ENCODE measurements around the gene TAF15.
A peak's percentile ranks its signal among the peaks of the same experiment; 100 is the strongest.

The TAF15 gene

GRCh38 chr17:35808962-35809854, at the start of gene TAF15:
TSS of gene TAF15 (plus strand) at chr17:35809484. CDS start at chr17:35809570, 86 bp downstream.
- ChIA-PET CTCF (interaction anchor here (0.6 to 11.1 kb wide), 21 partner anchors 8 to 340 kb away, joined by 3 to 222 read pairs (median 6); partner anchors contain the start of genes C17orf50 and MMP28), POLR2A (interaction anchor here (0.6 to 1.1 kb wide), 7 partner anchors 21 to 238 kb away, joined by 3 to 5 read pairs (median 3); no protein-coding TSS in a partner anchor)
- peak; percentile 96 for DNase-seq (ENCODE audit: extremely low spot score)
- TF ChIP-seq CTCF (IDR thresholded peaks at IDR 0.05; ENCODE audit: control extremely low read depth, extremely low read depth, low read depth, missing control alignments) = peak; percentile 69

GRCh38 chr17:35760587-35760986, 48.7 kb upstream of the TAF15 start, which contains the start of gene C17orf50:
TSS of gene C17orf50 (plus strand) at chr17:35760887. CDS start at chr17:35760942, 55 bp downstream.
- ChIA-PET POLR2A (no interaction called here), CTCF (interaction anchor here (1.6 to 5.9 kb wide), 5 partner anchors 13 to 448 kb away, joined by 3 to 49 read pairs (median 6); no protein-coding TSS in a partner anchor)

GRCh38 chr17:35761601-35762000, 47.7 kb upstream of the TAF15 start:
- POLR2A ChIA-PET = no interaction called here

More at GRCh38 chr17:35760587-35760986, 48.7 kb upstream of the TAF15 start, which contains the start of gene C17orf50:
- TF ChIP-seq CTCF (IDR thresholded peaks at IDR 0.05; ENCODE audit: control extremely low read depth, extremely low read depth, low read depth, missing control alignments) = no peak
- no peak for DNase-seq (ENCODE audit: extremely low spot score)

GRCh38 chr17:35763767-35764122, 45.5 kb upstream of the TAF15 start:
- TF ChIP-seq CTCF (IDR thresholded peaks at IDR 0.05; ENCODE audit: control extremely low read depth, extremely low read depth, low read depth, missing control alignments) = no peak
- ChIA-PET POLR2A (interaction anchor here (1.2 kb wide), 1 partner anchor 45 kb away, joined by 4 read pairs; the partner anchor contains the start of gene TAF15), CTCF (interaction anchor here (0.7 to 11.0 kb wide), 51 partner anchors 8 to 1287 kb away, joined by 3 to 222 read pairs (median 5); partner anchors contain the start of genes GAS2L2, RASL10B and TAF15)
- no peak for DNase-seq (ENCODE audit: extremely low spot score)

More at GRCh38 chr17:35761601-35762000, 47.7 kb upstream of the TAF15 start:
- CTCF ChIA-PET = interaction anchor here (1.0 to 11.0 kb wide), 5 partner anchors 14 to 224 kb away, joined by 3 to 222 read pairs (median 4); partner anchors contain the start of genes SLFN12L and TAF15
- no peak for DNase-seq (ENCODE audit: extremely low spot score)
- TF ChIP-seq CTCF (IDR thresholded peaks at IDR 0.05; ENCODE audit: control extremely low read depth, extremely low read depth, low read depth, missing control alignments) = no peak

- DNase-seq (ENCODE audit: extremely low spot score) = peak; percentile 95
- TF ChIP-seq CTCF (IDR thresholded peaks at IDR 0.05; ENCODE audit: control extremely low read depth, extremely low read depth, low read depth, missing control alignments) = peak; percentile 97
- POLR2A ChIA-PET = interaction anchor here (1.2 kb wide), 1 partner anchor 45 kb away, joined by 4 read pairs; the partner anchor contains the start of gene TAF15
- CTCF ChIA-PET = interaction anchor here (0.6 to 11.0 kb wide), 51 partner anchors 9 to 1288 kb away, joined by 3 to 222 read pairs (median 5); partner anchors contain the start of genes GAS2L2, RASL10B and TAF15
Measured at GRCh38 chr17:35764123-35764991, 44.9 kb upstream of the TAF15 start.

Data from GM10248 (cell line).